Neural cell (in vitro differentiated cells): ENCODE results near the gene SMARCA4. TPM values are rescaled to one million over a fixed set of nuclear protein-coding genes. Genes with fewer than 3 reads are reported as not detected.

ENCODE experiments used
- H2AFZ ChIP-seq: fragments of 200-600, 300-800 bp; sonication (generic), shearing (Covaris generic); 2 replicates; pipeline ENCODE4 v1.6.0; 2014; ENCODE audit warnings: low read depth, mild to moderate bottlenecking, antibody characterized with exemption, low read length, moderate library complexity
- H3F3A ChIP-seq: fragments of 200-600 bp; shearing (Covaris generic); 2 replicates; pipeline ENCODE4 v1.6.1; 2016; ENCODE audit warnings: mild to moderate bottlenecking, moderate library complexity, mixed read lengths, antibody characterized with exemption, low read length; ENCODE audit not compliant: insufficient read depth, poor library complexity, severe bottlenecking
- H3K27ac ChIP-seq: fragments of 200-600, 300-800 bp; sonication (generic), shearing (Covaris generic); 2 replicates; pipeline ENCODE4 v1.5.1; 2014; ENCODE audit warnings: mild to moderate bottlenecking, low read length, moderate library complexity
- H3K27me3 ChIP-seq: fragments of 300-800, 200-600 bp; sonication (generic), shearing (Covaris generic); 2 replicates; pipeline ENCODE4 v1.6.0; 2014; ENCODE audit warnings: mild to moderate bottlenecking, low read depth, low read length, moderate library complexity; ENCODE audit not compliant: insufficient read depth
- H3K36me3 ChIP-seq: fragments of 300-800, 200-600 bp; sonication (generic), shearing (Covaris generic); 2 replicates; pipeline ENCODE4 v1.5.1; 2014; ENCODE audit warnings: mild to moderate bottlenecking, antibody characterized with exemption, low read length, moderate library complexity; ENCODE audit not compliant: insufficient read depth
- H3K4me2 ChIP-seq: fragments of 300-800, 200-600 bp; sonication (generic), shearing (Covaris generic); 2 replicates; pipeline ENCODE4 v1.6.0; 2014; ENCODE audit warnings: mild to moderate bottlenecking, low read length
- H3K4me3 ChIP-seq: fragments of 300-800, 200-600 bp; sonication (generic), shearing (Covaris generic); 2 replicates; pipeline ENCODE4 v1.5.1; 2014; ENCODE audit warnings: mild to moderate bottlenecking, low read length, moderate library complexity
- H3K79me2 ChIP-seq: fragments of 200-600 bp; shearing (Covaris generic); replicated peaks from 2 replicates; pipeline ENCODE4 v1.6.0; 2014; ENCODE audit warnings: mild to moderate bottlenecking, low read length, moderate library complexity; ENCODE audit not compliant: insufficient read depth
- H3K9ac ChIP-seq: fragments of 300-800, 200-600 bp; sonication (generic), shearing (Covaris generic); 2 replicates; pipeline ENCODE4 v1.6.1; 2016; ENCODE audit warnings: mild to moderate bottlenecking, low read length, mixed read lengths
- H3K9me2 ChIP-seq: fragments of 200-600 bp; shearing (Covaris generic); 2 replicates; pipeline ENCODE4 v1.6.1; 2016; ENCODE audit warnings: mild to moderate bottlenecking, low read length, mixed read lengths; ENCODE audit not compliant: insufficient read depth
- H3K9me3 ChIP-seq: fragments of 200-600, 300-800 bp; sonication (generic), shearing (Covaris generic); 2 replicates; pipeline ENCODE4 v1.6.1; 2016; ENCODE audit warnings: mild to moderate bottlenecking, mixed run types, low read length, moderate library complexity, mixed read lengths
- H4K20me1 ChIP-seq: fragments of 200-600 bp; shearing (Covaris generic); 2 replicates; pipeline ENCODE4 v1.6.1; 2016; ENCODE audit warnings: mild to moderate bottlenecking, mixed run types; ENCODE audit not compliant: insufficient read depth
- EZH2 ChIP-seq: fragments of 200-600, 300-800 bp; shearing (Covaris generic), sonication (generic); IDR thresholded peaks from 2 replicates; pipeline ENCODE4 v1.6.1; 2014; ENCODE audit warnings: antibody characterized with exemption, low read length, borderline replicate concordance, mild to moderate bottlenecking; ENCODE audit not compliant: insufficient read depth, poor library complexity, severe bottlenecking
- MXI1 ChIP-seq: fragments of 450-650 bp; conservative IDR thresholded peaks from 2 replicates; pipeline ENCODE4 v1.6.1; 2014; ENCODE audit warnings: antibody characterized with exemption, mild to moderate bottlenecking; ENCODE audit not compliant: poor library complexity, severe bottlenecking
- REST ChIP-seq: IDR thresholded peaks from 2 replicates; pipeline ENCODE4 v1.6.1; 2012; ENCODE audit warnings: borderline replicate concordance
- SMC3 ChIP-seq: fragments of 450-650 bp; conservative IDR thresholded peaks from 2 replicates; pipeline ENCODE4 v1.6.1; 2014; ENCODE audit warnings: antibody characterized with exemption, mild to moderate bottlenecking, moderate library complexity; ENCODE audit not compliant: poor library complexity
- TAF1 ChIP-seq: IDR thresholded peaks from 2 replicates; pipeline ENCODE4 v1.6.1; 2012; ENCODE audit warnings: low read depth
- polyA plus RNA-seq: library from polyadenylated mRNA; depleted of rRNA; stranded (reverse); fragments of >200 nt; gene quantifications from 2 replicates; pipeline ENCODE4 v1.2.3, GENCODE V29; 2014
- TF ChIP-seq, protein P1 (sequence below): fragments of 450-650 bp; IDR thresholded peaks from 2 replicates; pipeline ENCODE4 v1.5.1; 2014; ENCODE audit warnings: antibody characterized with exemption, mild to moderate bottlenecking, moderate library complexity; ENCODE audit not compliant: poor library complexity, severe bottlenecking

Gene SMARCA4
- polyA plus RNA-seq, 1 donor from 2014 or later, result 97.3 TPM

DNA sequence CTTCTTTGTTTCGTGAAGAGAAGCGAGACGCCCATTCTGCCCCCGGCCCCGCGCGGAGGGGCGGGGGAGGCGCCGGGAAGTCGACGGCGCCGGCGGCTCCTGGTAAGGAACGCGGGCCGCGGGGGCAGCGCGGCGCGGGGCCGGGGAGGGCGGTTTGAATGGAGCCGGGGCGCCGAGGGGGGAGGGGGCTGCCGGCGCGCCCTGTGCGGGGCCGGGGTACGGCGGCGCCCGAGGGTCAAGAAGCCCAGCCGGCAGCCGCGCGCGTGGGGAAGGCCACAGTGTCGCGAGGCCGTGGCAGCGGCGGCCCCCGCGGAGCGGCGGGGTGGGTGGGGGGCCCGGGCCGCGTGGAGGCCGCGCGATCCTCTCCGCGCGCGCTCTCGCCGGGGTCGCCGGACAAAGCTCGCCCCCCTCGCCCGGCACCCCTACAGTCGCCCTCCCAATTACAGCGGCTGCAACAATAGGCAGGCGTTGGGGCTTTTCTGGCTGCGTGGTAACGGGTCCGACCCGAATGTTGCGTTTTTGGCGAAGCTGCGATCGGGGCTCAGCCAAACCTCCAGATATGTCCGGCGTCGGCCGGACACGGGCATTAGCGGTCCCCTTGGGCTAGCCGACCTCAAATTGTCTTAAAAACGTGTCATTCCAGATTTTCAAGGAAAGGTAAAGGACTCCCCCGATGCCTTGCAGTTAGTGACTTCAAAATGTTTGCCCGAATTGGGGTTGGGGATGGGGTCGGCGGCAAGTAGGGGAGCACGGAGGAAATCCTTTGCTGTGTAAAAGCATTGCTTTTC lies 437 bp downstream of the SMARCA4 start:
- peaks cover 9% of the 10 kb centered on the region for H4K20me1 ChIP-seq
- no peaks in the 10 kb centered on the region for H3K9me3 ChIP-seq
- H3K9ac ChIP-seq, result peak overlapping the region; percentile 98
- peak overlapping the region; percentile 99 for H3K4me3 ChIP-seq
- H3K36me3 ChIP-seq, result no peaks in the 10 kb centered on the region
- peak overlapping the region; percentile 80 for H3K4me2 ChIP-seq
- H3K27me3 ChIP-seq, result no peaks in the 10 kb centered on the region
- TF ChIP-seq SMC3, result peak; percentile 4
- peak; percentile 11 for TF ChIP-seq TAF1
- peak; percentile 42 for TF ChIP-seq MXI1
- TF ChIP-seq, protein P1, sequence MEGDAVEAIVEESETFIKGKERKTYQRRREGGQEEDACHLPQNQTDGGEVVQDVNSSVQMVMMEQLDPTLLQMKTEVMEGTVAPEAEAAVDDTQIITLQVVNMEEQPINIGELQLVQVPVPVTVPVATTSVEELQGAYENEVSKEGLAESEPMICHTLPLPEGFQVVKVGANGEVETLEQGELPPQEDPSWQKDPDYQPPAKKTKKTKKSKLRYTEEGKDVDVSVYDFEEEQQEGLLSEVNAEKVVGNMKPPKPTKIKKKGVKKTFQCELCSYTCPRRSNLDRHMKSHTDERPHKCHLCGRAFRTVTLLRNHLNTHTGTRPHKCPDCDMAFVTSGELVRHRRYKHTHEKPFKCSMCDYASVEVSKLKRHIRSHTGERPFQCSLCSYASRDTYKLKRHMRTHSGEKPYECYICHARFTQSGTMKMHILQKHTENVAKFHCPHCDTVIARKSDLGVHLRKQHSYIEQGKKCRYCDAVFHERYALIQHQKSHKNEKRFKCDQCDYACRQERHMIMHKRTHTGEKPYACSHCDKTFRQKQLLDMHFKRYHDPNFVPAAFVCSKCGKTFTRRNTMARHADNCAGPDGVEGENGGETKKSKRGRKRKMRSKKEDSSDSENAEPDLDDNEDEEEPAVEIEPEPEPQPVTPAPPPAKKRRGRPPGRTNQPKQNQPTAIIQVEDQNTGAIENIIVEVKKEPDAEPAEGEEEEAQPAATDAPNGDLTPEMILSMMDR, result no peak
- no peaks in the 10 kb centered on the region for H3F3A ChIP-seq
- peaks cover 48% of the 10 kb centered on the region for H3K79me2 ChIP-seq
- no peaks in the 10 kb centered on the region for H3K9me2 ChIP-seq
- H2AFZ ChIP-seq, result peak overlapping the region; percentile 14
- peak overlapping the region; percentile 97 for H3K27ac ChIP-seq

- Histone ChIP-seq H3K27ac (no peak overlapping the region), H3K79me2 (peaks cover 56% of the 10 kb centered on the region), H4K20me1 (peaks cover 18% of the 10 kb centered on the region), H3K27me3 (no peaks in the 10 kb centered on the region), H3F3A (no peaks in the 10 kb centered on the region), H3K4me2 (no peak overlapping the region), H3K9me3 (no peaks in the 10 kb centered on the region), H3K4me3 (peak overlapping the region; percentile 99), H3K36me3 (no peaks in the 10 kb centered on the region), H3K9ac (no peak overlapping the region), H3K9me2 (no peaks in the 10 kb centered on the region), H2AFZ (no peak overlapping the region)
- TF ChIP-seq EZH2 (no peak), SMC3 (no peak), REST (no peak)
Observed at GRCh38 chr19:10962863-10963262, 2.0 kb downstream of the SMARCA4 start.

- no peaks in the 10 kb centered on the region for H3K9me3 ChIP-seq
Observed at GRCh38 chr19:10963865-10964264, 3.0 kb downstream of the SMARCA4 start.

More at GRCh38 chr19:10963865-10964264, 3.0 kb downstream of the SMARCA4 start:
- Histone ChIP-seq H2AFZ (no peak overlapping the region), H4K20me1 (peaks cover 26% of the 10 kb centered on the region), H3K27me3 (no peaks in the 10 kb centered on the region), H3F3A (no peaks in the 10 kb centered on the region), H3K27ac (no peak overlapping the region), H3K36me3 (no peaks in the 10 kb centered on the region), H3K9me2 (no peaks in the 10 kb centered on the region), H3K9ac (no peak overlapping the region), H3K4me2 (no peak overlapping the region), H3K79me2 (peaks cover 66% of the 10 kb centered on the region), H3K4me3 (peak overlapping the region; percentile 99)
- TF ChIP-seq REST, result no peak
